Mucosa of stomach (tissue), 1 donor: Measurements from ENCODE around the gene TSEN15.
"Not testable (repeated sequence)": the region's sequence is repeated elsewhere in the genome, so short reads cannot be mapped to it uniquely, and the experiment has no call there.

ENCODE experiments used
- H3K27me3 ChIP-seq: one replicate; pipeline ENCODE4 v1.7.0; 2013; ENCODE audit warnings: mild to moderate bottlenecking, low read length; ENCODE audit not compliant: control insufficient read depth, insufficient read depth
- H3K36me3 ChIP-seq: one replicate; pipeline ENCODE4 v1.7.0; 2013; ENCODE audit warnings: low read length; ENCODE audit not compliant: control insufficient read depth, insufficient read depth
- H3K4me1 ChIP-seq: one replicate; pipeline ENCODE4 v1.7.0; 2013; ENCODE audit warnings: mild to moderate bottlenecking, low read length; ENCODE audit not compliant: control insufficient read depth, insufficient read depth
- H3K4me3 ChIP-seq: one replicate; pipeline ENCODE4 v1.7.0; 2013; ENCODE audit warnings: low read length
- H3K9ac ChIP-seq: one replicate; pipeline ENCODE4 v1.7.0; 2013; ENCODE audit warnings: mild to moderate bottlenecking, low read length, moderate library complexity
- H3K9me3 ChIP-seq: one replicate; pipeline ENCODE4 v1.7.0; 2013; ENCODE audit warnings: mild to moderate bottlenecking, low read length, moderate library complexity; ENCODE audit not compliant: control insufficient read depth
- donor health status: Pancreatic carcinoma.

The TSEN15 gene

GRCh38 chr1:184088037-184088436, 36.5 kb downstream of the TSEN15 start:
- Histone ChIP-seq H3K9ac (no peak overlapping the region), H3K4me3 (no peak overlapping the region), H3K4me1 (no peaks in the 10 kb centered on the region), H3K9me3 (no peaks in the 10 kb centered on the region), H3K27me3 (no peaks in the 10 kb centered on the region), H3K36me3 (no peaks in the 10 kb centered on the region)

- no peak overlapping the region for H3K9ac ChIP-seq
- no peak overlapping the region for H3K4me3 ChIP-seq
- H3K4me1 ChIP-seq = no peaks in the 10 kb centered on the region
- H3K9me3 ChIP-seq = no peaks in the 10 kb centered on the region
- H3K27me3 ChIP-seq = no peaks in the 10 kb centered on the region
- H3K36me3 ChIP-seq = no peaks in the 10 kb centered on the region
These were observed 41.5 kb downstream of the TSEN15 start for GRCh38 chr1:184093071-184093470.

GRCh38 chr1:184096005-184096404, 44.5 kb downstream of the TSEN15 start:
- no peak overlapping the region for H3K4me3 ChIP-seq
- no peaks in the 10 kb centered on the region for H3K9me3 ChIP-seq
- no peaks in the 10 kb centered on the region for H3K36me3 ChIP-seq
- peaks cover 5% of the 10 kb centered on the region for H3K4me1 ChIP-seq
- H3K27me3 ChIP-seq = no peaks in the 10 kb centered on the region
- H3K9ac ChIP-seq = no peak overlapping the region

DNA sequence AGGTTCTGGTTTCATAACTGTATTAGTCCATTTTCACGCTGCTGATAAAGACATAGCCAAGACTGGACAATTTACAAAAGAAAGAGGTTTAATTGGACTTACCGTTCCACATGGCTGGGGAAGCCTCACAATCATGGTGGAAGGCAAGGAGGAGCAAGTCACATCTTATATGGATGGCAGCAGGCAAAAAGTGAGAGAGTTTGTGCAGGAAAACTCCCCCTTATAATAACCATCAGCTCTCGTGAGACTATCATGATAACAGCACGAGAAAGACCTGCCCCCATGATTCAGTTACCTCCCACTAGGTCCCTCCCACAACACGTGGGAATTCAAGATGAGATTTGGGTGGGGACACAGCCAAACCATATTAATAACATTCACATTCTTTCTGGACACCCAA, 45.0 kb downstream of the TSEN15 start:
- H3K27me3 ChIP-seq, H3K36me3 ChIP-seq, H3K9me3 ChIP-seq, H3K4me3 ChIP-seq, H3K4me1 ChIP-seq, H3K9ac ChIP-seq: not testable (repeated sequence)

DNA sequence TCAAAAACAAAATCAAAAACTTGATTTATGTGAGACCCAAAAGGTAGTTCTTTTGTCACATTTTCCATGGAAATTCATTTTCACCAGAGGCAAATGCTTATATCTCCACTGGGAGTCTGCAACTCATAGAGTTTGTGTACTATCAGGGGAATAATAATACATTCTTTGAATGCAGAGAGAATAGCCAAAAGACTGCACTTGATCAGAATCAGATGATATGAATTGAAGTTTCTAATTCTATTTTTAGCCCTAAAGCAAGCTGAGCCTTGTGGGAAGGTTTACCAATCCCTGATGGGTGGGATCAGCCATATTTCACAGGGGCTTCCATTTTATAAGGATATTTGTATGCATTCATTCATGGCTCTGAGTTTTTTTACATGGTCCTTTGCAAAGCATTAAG, 49.6 kb downstream of the TSEN15 start:
- no peaks in the 10 kb centered on the region for H3K36me3 ChIP-seq
- no peak overlapping the region for H3K4me3 ChIP-seq
- no peaks in the 10 kb centered on the region for H3K27me3 ChIP-seq
- H3K9ac ChIP-seq = no peak overlapping the region
- no peaks in the 10 kb centered on the region for H3K9me3 ChIP-seq
- peaks cover 5% of the 10 kb centered on the region for H3K4me1 ChIP-seq

DNA sequence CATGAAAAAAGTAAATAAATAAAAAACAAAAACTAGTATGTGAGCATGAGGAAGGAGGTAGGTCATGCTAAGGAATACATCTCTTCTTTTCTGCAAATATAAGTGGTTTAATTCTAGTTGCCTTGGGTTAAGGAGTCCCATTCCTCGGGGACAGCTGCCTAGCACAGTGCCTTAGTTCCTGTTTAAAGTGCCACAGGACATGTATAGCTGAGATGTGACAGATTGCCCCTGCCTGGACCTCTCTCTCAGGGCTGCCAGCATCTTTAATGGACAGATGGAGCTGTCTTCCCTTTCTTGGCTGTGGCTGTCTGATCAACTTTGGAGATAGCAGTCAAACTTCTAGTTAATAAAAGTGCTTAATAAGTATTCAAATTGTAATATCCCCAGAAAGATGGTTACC, 50.0 kb downstream of the TSEN15 start:
- Histone ChIP-seq H3K9ac (no peak overlapping the region), H3K4me1 (peaks cover 5% of the 10 kb centered on the region), H3K4me3 (no peak overlapping the region), H3K9me3 (no peaks in the 10 kb centered on the region), H3K36me3 (no peaks in the 10 kb centered on the region), H3K27me3 (no peaks in the 10 kb centered on the region)

DNA sequence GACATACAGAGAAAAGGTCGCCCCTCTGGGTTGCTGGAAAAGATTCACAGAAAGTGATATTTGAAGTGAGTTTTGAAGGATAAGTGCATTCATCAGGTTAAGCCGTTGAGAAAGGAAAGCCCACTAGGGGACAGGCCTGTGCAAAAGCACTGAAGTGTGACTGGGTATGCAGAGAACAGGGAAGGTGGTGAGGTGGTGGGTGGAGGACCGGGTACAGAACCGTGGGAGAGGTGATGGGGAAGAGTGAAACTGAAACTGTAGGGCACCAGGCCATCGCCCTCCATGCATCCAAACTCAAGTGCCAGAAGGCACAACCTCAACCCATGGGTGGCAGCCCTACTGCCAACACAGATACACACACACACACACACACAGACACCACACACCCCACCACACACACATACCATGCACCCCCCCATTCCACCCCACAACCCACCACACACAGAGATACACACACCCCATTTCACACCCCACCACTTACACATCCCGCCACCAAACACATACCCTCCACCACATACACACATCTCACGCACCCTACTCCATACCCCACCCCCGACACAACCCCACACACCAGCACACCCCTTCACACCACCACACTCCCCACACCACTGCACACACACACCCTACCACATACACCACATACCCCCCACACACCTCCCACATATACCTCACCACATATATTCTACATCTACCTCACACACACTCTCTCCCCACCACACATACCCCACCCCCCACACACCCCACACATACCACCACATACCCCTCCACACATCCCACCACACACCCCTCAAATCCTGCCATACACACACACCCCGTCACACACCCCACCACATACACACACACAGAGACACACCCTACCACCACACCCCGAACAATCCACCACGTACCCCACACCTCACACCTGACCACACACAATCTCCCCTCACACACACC, 59.0 kb downstream of the TSEN15 start:
- no peaks in the 10 kb centered on the region for H3K4me1 ChIP-seq
- H3K27me3 ChIP-seq = no peaks in the 10 kb centered on the region
- no peak overlapping the region for H3K9ac ChIP-seq
- no peaks in the 10 kb centered on the region for H3K9me3 ChIP-seq
- no peaks in the 10 kb centered on the region for H3K36me3 ChIP-seq
- no peak overlapping the region for H3K4me3 ChIP-seq

DNA sequence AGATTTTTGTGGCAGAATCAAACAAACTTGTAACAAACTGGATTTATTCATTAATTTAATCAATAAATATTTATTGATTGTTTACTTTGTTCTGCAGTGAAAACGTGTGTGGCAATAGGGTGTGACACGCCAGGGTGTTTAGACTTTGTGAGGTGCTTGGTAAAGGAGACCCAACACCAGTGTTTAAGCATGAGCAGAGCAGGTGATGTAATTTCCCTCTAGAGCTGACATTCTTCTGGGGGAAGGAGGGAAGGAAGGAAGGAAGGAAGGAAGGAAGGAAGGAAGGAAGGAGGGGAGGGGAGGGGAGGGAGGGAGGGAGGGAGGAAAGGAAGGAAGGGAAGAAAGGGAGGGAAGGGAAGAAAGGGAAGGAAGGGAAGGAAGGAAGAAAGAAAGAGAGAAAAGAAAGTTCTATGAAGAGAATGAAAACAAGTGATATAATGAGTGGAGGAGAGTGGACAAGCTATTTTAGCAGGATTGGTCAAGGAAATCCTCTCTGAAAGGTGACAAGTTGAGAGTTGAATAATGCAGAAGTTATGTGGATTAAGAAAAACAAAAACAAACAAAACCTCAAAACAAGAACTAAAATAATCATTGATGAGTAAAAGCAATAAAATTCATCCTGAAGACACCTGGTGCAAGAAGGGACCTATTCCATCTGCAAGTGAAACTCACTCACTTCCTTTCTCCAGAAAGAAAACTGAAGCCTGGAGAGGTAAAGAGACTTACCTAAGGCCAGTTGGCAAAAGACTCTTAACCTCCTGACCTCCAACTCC, 60.8 kb downstream of the TSEN15 start:
- H3K36me3 ChIP-seq = no peaks in the 10 kb centered on the region
- H3K4me3 ChIP-seq = no peak overlapping the region
- no peaks in the 10 kb centered on the region for H3K9me3 ChIP-seq
- H3K27me3 ChIP-seq = no peaks in the 10 kb centered on the region
- H3K9ac ChIP-seq = no peak overlapping the region
- no peaks in the 10 kb centered on the region for H3K4me1 ChIP-seq

DNA sequence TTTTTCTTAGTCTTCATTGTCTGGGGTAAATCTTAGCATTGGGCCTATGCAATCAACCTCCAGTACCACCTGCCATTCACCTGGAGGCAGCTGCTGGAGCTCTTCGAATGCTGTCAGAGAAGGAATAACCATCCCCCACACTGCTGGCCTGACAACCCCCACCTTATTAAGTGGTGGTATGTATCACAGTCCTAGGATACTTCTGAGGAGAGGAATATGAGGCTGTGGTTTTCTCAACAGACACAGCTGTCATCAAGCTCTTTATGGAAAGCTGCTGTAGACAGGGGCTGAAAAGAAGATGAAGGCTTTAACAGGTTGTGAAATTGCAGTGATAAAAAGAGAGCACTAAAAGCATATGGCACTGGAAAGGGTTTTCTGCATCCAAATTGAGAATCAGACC, 61.7 kb downstream of the TSEN15 start:
- Histone ChIP-seq H3K4me1 (no peaks in the 10 kb centered on the region), H3K9ac (no peak overlapping the region), H3K27me3 (no peaks in the 10 kb centered on the region), H3K9me3 (no peaks in the 10 kb centered on the region), H3K4me3 (no peak overlapping the region), H3K36me3 (no peaks in the 10 kb centered on the region)

DNA sequence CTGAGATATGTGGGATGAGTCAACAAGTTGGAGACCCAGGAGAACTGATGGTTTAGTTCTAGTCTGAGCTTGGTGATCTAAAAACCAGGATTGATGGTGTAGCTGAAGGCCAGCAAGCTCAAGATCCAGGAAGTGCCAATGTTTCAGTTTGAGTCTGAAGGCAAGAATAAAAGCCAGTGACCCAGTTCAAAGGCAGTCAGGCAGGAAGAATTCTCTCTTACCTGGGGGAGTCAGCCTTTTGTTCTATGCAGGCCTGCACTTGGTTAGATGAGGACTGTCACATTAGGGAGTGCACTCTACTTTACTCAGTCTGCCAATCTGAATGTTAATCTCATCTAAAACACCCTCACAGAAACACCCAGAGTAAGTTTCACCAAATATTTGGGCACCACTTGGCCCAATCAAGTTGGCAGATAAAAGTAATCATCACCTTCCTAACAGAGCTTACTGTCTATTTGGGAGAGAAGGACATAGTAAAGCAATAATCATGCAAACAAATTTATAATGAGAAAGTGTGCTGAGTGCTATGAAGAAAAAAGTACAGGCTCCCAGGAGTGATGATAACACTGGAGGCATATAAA, 63.4 kb downstream of the TSEN15 start:
- H3K9me3 ChIP-seq = no peaks in the 10 kb centered on the region
- H3K36me3 ChIP-seq = no peaks in the 10 kb centered on the region
- no peaks in the 10 kb centered on the region for H3K4me1 ChIP-seq
- H3K9ac ChIP-seq = no peak overlapping the region
- H3K27me3 ChIP-seq = no peaks in the 10 kb centered on the region
- no peak overlapping the region for H3K4me3 ChIP-seq

DNA sequence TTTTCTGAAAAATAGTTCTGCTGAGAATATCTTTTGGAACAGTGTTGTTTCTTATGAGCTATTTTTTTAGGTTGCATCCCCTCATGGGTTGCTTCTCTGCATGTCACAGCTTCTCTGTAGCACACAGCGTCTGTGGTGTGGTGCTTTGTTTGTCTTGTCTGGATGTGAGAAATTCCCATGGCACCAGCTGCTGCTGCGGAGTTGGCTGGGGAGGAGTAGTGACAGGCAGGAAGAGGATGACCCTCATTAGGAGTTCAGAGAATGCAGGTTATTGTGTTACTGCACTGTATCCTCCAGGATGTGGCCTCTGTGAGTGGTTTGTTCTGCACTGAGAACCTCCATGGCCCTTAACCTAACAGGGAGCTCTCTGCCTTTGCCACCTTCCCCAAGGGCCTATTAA, 64.8 kb downstream of the TSEN15 start:
- Histone ChIP-seq H3K9me3 (no peaks in the 10 kb centered on the region), H3K4me3 (no peak overlapping the region), H3K9ac (no peak overlapping the region), H3K4me1 (no peaks in the 10 kb centered on the region), H3K36me3 (no peaks in the 10 kb centered on the region), H3K27me3 (no peaks in the 10 kb centered on the region)

GRCh38 chr1:184118046-184118445, 66.5 kb downstream of the TSEN15 start:
- no peaks in the 10 kb centered on the region for H3K27me3 ChIP-seq
- H3K4me1 ChIP-seq = no peaks in the 10 kb centered on the region
- H3K4me3 ChIP-seq = no peak overlapping the region
- no peaks in the 10 kb centered on the region for H3K36me3 ChIP-seq
- H3K9ac ChIP-seq = no peak overlapping the region
- H3K9me3 ChIP-seq = no peaks in the 10 kb centered on the region
